ENCODE data around the gene CCDC122.

CCDC122 gene

DNA sequence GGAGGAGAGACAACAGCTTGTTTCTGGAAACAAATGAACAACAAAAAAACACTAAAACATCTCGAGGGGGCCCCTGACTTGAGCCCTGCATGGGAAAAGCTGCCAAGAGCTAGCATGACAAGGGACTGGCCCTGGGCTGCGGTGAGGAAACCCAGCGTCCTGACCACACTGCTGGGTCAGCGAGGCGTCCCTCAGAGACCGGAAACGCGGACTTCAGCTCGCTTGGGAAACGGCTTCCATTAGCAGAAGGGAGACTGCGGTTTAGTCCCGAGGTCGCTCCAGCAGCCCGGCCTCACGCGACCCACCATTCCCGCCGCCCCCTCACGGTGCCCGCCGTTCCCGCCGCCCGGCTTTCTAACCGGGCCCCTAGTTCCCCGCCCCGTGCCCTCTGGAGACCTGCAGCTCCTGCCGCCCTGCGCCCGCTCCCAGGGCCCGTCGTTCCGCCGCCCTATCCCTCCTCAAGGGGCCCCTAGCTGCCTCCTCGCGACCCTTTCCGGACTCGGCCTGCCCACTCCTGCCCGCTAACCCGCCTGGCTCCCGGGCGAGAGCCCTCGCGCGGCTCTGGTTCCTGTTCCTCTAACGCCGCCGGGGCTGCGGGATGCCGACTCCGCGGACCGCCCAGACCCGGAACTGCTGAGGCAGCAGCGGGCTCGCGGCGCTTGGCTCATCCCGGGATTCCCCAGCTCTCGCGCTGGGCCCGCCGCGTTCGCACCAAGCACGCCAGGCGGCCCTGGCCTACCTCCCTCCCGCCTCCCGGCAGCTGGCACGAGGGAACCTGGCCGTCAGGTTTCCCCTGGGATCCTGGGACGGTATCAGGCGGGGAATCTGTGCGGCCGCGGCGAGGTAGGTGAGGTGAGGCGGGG, at the start of gene CCDC122:
CCDC122 (minus strand) TSS at position 849 of the 863 bp plus-strand sequence. CDS start 10,364 bp downstream, outside the sequence.
- peak; percentile 9 for DNase-seq

- no peak for DNase-seq
Observed at GRCh38 chr13:43924549-43925245, 45.2 kb upstream of the CCDC122 start.

DNA sequence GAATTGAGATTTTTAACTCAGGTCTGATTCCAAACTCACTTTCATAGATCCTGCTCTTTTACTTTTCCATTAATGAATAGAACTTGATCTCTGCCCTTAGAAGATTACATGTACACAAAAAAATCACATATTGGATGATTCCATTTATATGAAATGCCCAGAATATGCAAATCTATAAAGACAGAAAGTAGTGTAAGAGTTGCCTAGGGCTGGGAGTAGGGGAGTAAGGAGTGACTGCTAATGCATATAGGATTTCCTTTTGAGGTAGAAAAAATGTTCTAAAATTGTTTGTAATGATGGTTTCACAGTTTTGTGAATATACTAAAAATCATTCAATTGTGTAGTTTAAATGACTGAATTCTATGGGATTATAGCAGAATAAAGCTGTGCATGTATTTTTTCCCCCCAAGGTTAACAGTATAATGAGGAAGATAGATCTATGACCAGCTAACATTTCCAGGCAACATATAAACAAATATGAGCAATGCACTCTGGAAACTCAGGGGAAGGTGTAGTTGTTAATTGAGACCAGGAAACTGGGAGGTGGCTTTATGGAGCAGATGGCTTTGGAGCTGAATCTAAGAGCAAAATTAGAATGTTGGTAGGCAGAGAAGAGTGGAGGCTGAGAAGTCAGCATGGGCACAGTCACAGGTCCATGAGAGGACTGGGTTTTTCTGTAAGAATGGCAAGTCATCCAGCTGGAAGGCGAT, 41.6 kb upstream of the CCDC122 start:
- DNase-seq: no peak

- no peak for DNase-seq
Observed at GRCh38 chr13:43918636-43919035, 39.1 kb upstream of the CCDC122 start.

- no peak for DNase-seq
Observed at GRCh38 chr13:43916828-43917227, 37.3 kb upstream of the CCDC122 start.

DNA sequence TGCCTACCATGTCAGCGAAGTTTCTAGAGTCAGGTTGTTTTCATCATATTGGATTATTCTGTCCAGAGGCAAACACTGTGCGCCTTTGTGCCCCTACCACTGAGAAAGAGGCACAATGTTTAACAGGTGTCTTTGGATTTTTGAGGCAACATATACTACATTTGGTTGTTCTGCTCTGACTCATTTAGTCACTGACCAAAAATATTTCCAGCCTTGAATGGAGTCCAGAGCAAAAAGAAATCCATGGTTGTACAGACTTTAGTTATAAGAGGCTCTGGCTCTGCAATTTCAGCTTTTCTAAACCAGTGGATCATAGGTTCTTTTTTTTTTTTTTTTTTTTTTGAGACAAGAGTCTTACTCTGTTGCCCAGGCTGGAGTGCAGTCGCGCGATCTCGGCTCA, 35.9 kb upstream of the CCDC122 start:
- DNase-seq: no peak

GRCh38 chr13:43911871-43912270, 32.3 kb upstream of the CCDC122 start:
- no peak for DNase-seq

DNA sequence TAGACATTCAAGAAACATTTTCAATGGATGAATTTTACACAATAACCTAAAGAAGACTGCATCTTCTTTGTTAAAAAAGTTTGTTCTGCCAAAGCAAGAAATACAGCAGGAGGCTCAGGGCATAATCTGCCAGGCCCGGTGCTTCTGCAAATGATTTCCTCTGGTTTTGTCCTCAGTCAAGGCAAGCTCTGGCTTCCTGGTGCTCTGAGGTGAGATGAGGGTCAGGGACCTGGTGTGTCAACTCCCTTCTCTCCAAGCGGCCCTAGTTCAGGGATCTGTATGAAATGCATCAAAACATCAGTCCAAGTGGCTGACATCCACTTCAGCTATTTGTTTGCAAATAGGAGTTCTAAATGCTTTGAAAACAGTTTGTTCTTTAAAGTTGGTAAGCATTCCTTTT, 31.7 kb upstream of the CCDC122 start:
- DNase-seq: no peak

DNA sequence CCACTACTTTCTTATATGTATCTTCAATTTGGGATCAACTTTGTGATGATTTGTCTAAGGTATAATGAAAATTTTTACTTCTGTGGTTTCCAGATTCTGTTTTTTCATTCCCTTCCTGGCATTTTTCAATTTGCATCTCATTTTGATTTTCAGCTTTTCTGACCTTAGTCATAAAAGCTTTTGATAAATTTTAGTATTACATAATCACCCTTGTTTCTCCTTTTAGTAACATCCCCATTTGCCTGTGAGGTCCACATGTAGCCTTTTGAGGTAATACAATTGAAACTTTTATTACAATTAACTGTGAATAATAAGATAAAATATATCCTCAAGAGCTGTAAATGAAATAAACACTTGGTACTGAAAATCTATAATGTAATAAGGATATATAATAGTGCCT, 31.3 kb upstream of the CCDC122 start:
- no peak for DNase-seq

GRCh38 chr13:43908156-43909126, 28.9 kb upstream of the CCDC122 start:
- DNase-seq: no peak

DNA sequence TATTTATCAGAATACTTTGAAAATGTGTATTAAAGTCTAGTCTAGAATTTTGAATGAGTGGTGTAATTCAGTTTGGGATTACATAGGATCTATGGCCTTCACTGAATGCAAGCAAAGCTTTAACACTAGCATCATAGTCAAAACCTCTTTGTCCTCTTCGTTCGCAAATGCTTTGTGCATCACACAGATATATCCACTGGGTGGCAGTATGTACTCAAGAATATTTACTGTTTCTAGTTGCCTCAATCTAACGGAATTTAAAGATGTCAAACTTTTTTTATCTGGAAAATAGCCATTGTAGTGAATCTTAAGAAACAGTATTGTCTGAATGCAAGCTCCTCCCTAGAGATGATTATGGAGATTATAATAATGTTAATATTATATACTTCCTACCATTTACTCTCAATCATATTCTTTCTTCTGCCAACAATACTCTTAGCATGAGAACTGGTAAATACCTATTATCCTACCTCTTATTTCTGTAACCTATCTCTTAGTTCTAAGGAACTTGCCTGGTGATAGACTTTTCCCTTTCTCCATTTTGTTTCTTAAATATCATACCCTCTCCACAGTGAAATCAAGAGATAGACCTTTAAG, 26.0 kb upstream of the CCDC122 start:
- peak; percentile 20 for DNase-seq

GRCh38 chr13:43895940-43896339, 16.4 kb upstream of the CCDC122 start:
- no peak for DNase-seq

- DNase-seq: no peak
Observed at GRCh38 chr13:43894438-43894837, 14.9 kb upstream of the CCDC122 start.

- DNase-seq: no peak
Observed at GRCh38 chr13:43884222-43884621, 4.7 kb upstream of the CCDC122 start.

- DNase-seq: no peak
Observed at GRCh38 chr13:43883631-43884030, 4.1 kb upstream of the CCDC122 start.

GRCh38 chr13:43881580-43881979, 2.0 kb upstream of the CCDC122 start:
- DNase-seq: no peak

DNA sequence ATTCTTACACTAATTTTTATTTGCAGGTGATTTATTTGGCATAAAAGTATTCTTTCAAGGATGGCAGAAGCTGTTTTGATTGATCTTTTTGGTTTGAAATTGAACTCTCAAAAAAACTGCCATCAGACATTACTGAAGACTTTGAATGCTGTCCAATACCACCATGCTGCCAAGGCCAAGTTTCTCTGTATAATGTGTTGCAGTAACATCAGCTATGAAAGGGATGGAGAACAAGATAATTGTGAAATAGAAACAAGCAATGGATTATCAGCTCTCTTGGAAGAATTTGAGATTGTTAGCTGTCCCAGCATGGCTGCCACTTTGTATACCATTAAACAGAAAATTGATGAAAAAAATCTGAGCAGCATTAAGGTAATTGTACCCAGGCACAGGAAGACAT, 1.4 kb upstream of the CCDC122 start:
- DNase-seq: no peak

DNA sequence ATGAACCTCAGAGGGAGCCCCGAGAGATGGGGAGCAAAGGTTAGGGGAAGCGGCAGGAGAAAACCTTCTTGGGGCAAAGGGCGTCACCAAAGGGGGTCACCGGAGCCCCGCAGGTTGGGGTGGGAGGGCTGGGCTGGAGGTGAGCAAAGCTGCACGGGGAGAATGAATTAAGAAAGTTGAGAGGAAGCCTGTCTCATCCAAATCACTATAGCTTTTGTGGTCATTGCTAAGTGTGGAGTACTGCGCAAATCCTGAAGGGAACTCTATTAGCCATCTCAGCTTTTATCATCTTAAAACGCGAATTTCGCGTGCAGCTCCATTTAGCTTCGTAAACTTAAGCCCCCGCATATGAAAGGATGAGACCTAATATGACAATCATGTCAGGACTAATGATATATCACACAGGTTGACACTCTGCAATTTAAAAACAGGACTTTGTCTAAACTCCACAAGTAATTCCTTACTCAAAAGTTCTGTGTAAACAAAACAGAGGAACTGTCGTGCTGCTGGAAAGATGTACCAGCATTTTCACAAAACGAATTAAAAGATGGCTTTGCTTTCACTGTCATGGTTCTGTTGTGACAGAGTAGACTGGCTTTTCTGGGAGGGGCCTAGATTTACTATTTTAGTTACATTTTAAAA, 795 bp upstream of the CCDC122 start:
- DNase-seq: no peak

GRCh38 chr13:43879755-43880181, 228 bp upstream of the CCDC122 start, which contains the start of gene LACC1:
Gene LACC1, plus strand, starts transcription at chr13:43879904. Its CDS starts 1,082 bp downstream, at chr13:43880986.
- DNase-seq: no peak

GRCh38 chr13:43877766-43878165, 1.8 kb downstream of the CCDC122 start:
- no peak for DNase-seq

DNA sequence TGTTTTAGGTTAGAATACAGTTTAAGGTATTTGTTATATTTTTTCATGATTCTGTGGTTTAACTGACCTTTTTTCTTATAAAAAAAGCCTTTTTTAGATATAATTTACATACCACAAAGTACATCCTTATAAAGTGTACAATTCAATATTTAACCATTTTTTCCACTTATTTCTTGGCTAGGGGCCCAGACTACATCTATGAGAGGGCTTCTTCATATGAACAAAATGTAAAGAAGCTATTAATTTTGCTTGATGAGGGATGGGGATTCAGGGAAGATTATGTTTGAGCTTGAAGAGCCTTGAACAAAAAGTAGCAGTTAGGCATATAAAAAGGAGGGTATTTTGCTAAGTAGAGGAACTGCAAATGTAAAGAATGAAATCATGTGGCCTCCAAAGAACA, 2.2 kb downstream of the CCDC122 start:
- no peak for DNase-seq

All from NCI-H2029 (cell line).